ENCODE results near the gene EPHA6.
"Not testable (repeated sequence)": the region's sequence is repeated elsewhere in the genome, so short reads cannot be mapped to it uniquely, and the experiment has no call there.

EPHA6 gene

GRCh38 chr3:97197083-97197482 is 382.7 kb downstream of the EPHA6 start:
- no peak for DNase-seq

DNA sequence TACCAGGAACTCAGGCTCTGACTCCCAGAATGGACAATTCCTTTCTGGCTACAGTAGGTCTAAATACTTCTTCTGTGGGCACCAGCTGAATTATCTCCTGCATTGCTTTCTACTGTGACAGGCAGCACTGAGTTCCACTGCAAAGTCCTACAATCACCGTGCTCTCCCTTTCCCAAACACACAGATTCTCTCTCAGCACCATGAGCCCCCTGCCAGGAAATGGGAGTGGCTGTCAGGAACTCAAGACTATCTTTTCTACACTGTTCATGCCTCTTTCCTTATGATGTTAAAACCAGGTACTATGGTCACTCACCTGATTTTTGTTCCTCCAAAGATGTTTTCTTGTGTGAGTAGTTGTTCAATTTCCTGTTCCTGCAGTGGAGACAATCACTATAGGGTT is 383.4 kb downstream of the EPHA6 start:
- no peak for DNase-seq

DNA sequence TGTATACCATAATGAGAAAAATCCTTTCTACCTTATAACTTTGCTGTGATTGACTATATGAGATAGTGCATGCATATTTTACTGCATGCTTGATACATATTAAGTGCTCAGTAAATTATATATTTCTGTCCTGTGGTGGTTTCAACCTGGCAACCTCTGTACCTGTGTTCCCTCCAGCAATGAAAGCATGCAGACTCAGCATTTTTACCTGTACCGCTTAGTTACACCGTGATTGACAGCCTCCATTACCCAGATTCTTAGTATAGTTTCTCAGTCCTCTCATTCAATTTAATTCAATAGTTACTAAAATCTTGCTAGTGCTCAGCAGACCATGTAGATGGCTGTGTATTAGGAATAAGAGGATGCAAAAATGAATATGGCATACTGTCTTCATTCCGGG is 386.0 kb downstream of the EPHA6 start:
- no peak for DNase-seq

DNA sequence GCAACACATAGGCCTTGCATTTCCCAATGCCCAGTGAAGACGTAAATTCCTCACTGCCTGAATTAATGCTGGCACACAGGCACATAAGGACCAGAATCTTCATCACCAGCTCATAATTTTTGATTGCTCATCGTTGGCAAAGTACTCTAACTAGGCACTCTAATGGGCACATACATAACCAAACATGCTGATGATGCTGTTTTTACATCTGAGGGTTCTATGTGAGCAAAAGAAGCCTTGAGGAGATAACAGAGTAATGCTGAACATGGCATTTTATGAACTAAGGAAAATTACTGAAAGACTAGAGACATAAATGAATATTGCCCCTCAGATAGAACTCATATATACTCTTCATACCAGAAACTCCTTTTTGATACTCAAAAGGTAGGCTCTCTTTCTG is 387.4 kb downstream of the EPHA6 start:
- no peak for DNase-seq

DNA sequence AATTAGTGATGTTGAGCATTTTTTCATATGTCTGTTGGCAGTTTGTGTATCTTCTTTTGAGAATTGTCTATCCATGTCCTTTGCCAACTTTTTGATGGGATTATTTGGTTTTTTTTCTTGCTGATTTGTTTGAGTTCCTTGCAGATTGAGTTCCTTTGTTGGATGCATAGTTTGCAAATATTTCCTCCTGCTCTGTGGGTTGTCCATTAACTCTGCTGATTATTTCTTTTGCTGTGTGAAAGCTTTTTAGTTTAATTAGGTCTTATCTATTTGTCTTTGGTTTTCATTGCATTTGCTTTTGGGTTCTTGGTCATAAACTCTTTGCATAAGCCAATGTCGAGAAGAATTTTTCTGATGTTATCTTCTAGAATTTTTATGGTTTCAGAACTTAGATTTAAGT is 414.6 kb downstream of the EPHA6 start:
- DNase-seq, result no peak

- no peak for DNase-seq
These were observed 416.1 kb downstream of the EPHA6 start for GRCh38 chr3:97230486-97230885.

DNA sequence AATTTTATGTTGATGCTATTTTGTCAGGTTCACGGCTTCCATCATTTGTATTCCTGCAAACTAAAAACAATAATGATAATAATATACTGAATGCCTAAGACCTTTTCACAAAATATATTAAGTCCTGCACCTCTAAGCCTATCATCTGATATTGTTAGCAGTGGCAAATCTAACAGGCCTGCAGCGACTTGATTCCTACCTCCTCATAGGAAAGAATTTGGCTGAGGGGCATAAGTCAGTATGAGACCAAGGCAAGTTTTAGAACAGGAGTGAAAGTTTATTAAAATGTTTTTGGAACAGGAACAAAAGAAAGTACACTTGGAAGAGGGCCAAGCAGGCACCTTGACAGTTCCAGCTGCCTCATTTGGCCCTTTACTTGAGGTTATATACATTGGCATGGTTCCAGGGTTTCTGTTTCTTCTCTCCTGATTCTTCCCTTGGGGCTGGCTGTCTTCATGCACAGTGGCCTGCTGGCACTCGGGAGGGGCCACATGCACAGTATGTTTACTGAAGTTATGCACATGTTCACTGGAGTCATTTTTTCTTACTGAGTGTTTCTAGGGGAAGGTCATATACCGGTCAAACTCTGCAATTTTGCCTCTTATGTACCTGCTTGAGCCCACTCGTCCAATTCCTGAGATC is 418.1 kb downstream of the EPHA6 start:
- DNase-seq, result no peak

GRCh38 chr3:97235179-97235578 is 420.8 kb downstream of the EPHA6 start:
- no peak for DNase-seq

GRCh38 chr3:97235611-97236315 is 421.4 kb downstream of the EPHA6 start:
- DNase-seq, result no peak

GRCh38 chr3:97241417-97241816 is 427.0 kb downstream of the EPHA6 start:
- no peak for DNase-seq

DNA sequence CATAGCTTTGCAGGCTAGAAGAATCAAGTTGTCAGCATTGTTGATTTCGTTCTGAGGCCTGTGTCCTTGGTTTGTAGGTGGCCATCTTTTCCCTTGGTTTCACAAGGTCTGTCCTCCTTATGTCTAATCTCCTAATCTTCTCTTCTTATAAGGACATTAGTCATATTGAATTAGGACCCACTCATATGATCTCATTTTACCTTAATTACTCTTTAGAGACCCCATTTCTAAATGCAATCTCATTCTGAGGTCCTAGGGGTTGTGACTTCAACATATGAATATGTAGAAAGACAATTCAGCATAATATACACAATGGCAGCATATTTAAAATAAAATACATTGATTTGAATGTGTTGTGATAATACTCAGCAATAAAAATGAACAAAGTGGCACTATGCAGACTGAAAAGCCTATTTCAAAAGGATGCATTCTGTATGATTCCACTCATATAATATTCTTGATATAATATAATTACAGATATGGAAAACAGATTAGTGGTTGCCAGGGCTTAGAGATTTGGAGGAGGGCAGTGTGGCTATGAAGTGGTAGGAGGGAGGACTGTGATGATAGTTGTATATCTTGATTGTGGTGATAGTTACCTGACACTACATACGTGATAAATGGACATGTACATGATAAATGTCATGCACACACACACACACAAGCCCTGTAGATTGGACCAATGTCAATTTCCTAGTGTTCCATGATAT is 431.0 kb downstream of the EPHA6 start:
- no peak for DNase-seq

- no peak for DNase-seq
These were observed 441.7 kb downstream of the EPHA6 start for GRCh38 chr3:97256060-97256459.

DNA sequence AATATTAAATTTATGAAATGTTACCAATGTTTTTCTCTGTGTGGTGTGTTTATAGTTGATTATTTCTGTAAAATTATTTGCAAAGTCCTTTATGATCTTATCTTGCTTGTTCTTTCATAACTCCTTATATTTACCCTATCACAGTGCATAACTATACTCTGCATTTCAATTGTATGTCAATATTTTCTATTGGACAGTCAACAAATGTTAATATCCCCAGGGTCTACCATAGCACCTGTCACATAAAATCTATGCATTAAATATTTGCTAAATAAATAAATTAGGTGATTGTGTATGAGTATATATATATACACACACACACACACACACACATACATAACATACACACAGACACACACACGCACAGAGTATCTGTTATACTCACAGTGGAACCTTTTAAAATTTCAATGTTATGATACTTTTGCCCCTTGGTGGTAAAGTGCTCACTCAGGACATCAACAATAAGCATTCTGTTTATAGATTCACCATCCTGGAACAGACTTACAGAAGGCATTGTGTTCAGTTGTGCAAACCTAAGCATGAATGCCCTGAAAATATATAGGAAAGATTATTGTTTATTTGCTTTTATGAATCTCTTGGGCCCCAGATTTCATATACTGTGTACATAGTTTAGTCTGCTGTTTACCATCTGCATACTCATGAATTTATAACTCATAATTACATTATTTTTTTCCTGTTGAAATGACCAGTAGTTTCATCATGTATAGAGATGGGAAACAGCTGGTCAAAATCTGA is 443.7 kb downstream of the EPHA6 start:
- DNase-seq, result no peak

DNA sequence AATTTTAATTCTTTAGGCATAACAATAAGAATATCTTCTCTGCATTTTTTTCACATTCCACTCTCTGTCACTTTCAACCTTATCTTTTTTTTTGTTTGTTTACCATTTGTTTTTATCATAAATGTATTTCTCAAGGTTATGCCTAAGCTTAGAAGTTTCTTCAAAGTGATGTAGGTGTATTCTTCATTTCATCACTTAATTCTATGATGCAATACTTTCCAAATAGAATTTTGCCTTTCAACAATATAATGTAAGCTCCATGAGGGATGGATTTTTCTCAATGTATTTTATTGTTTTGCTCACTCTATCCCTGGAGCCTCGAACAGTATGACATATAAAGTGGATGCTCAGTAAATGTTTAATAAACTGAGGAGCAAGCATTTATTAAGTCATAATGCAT is 444.9 kb downstream of the EPHA6 start:
- no peak for DNase-seq

- no peak for DNase-seq
These were observed 449.8 kb downstream of the EPHA6 start for GRCh38 chr3:97264180-97264579.

DNA sequence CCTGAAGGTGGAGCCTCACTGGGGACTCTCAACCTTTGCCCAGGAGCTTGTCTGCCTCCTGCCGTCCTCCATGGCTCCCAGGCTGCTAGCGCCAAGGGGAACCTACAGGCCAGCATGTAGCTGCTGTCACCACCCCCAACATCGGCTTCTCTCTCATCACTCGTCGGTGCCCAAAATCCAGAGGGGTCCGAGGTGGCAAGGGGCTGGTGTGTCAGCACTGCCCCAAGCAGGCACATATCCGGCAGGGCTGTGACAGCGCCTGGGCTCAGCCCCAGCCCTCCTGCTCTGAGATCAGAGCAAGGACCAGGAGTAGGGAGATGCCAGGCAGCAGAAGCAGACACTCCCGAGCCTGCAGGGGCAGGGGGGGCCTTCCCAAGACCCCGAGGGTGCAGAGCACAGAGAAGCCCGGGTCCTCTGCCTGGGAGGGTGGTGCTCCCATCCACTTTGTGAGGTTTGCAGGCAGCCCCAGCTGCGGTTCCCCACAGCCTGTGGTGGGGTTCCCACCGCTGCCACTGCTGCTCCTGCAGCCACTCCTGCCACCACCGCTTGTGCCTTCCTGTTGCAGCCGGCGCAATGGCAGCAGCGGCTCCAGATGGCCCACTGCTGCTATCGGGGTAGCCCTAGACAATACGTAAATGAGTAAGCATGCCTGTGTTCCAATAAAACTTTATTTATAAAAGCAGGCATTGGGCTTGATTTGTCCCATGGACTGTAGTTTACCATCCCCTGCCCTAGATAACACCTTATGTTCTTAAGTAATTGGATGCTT is 451.0 kb downstream of the EPHA6 start:
- DNase-seq, result no peak

DNA sequence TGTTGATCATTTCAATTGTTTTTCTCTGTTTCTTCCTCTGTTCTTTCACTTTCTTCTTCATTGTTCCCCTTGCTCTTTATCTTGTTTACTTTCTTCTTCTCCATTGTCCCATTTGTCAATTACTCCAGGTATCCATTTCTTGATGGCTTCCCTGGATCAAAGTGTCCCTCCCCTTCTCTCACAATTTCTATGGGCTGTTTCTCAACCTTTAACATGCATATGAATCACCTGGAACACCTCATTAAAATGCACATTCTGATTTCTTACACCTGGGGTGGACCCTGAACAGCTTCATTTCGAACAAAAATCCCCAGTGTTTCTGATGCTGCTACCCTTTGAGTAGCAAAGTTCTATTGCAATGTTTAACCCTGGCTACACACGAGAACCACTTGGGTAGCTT is 454.8 kb downstream of the EPHA6 start:
- DNase-seq, result no peak

- DNase-seq, result not testable (repeated sequence)
These were observed 462.6 kb downstream of the EPHA6 start for GRCh38 chr3:97276879-97277550.

DNA sequence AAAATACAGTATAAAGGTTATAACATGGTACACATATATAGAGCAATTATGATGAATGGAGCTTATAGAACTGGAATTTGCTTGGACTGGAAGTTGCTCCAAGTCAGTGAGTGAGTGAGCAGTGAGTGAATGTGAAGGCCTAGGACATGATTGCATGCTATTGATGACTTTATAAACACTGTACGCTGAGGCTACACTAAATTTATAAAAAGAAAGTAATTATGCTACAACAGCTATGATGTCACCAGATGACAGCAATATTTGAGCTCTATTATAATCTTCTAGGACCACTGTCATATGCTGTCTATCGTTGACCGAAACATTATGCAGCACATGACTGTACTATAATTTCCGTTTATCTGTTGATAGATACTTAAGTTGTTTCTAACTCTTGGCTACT is 463.3 kb downstream of the EPHA6 start:
- DNase-seq, result no peak

- DNase-seq, result no peak
These were observed 464.1 kb downstream of the EPHA6 start for GRCh38 chr3:97278506-97278905.

GRCh38 chr3:97291901-97292300 is 477.5 kb downstream of the EPHA6 start:
- DNase-seq, result no peak

DNA sequence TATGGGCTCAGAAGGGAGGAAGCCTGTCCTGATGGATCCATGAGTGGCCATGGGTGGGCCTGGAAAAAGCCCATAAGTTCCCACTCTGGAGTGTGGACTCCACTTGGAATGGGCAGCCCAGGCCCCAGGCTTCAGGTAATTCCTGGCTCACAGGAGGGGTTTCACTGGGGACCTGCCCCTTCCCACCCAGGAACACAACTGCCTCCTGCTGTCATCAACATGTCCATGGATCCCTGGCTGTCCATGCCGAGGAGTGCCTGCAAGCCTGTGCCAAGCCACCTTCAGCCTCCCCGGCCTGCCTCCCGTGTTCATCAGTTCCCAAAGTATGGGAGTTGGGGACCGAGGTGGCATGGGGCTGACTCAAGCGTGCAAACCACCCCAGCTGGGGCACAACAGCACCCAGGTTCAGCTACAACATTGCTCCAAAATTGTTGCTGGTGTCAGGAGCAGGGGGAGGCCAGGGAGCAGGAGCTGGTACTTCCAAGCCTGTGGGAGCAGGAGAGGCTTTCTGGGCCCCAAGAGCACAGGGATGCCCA is 479.3 kb downstream of the EPHA6 start:
- DNase-seq, result no peak

Measured in activated T-cell treated with anti-CD3 and anti-CD28 coated beads, Interleukin-2, amount 50 U/mL, for 1 hour (primary cell).